NB4 (cell line): ENCODE measurements around the gene NATD1.

Experiments
- POLR2A ChIP-seq: IDR thresholded peaks from 2 replicates; pipeline ENCODE4 v1.6.1; 2011; ENCODE audit warnings: mild to moderate bottlenecking; ENCODE audit not compliant: insufficient read length; ENCODE audit errors: extremely low read depth
- TF ChIP-seq, protein P1 (sequence below): IDR thresholded peaks from one replicate; pipeline ENCODE4 v1.5.1; 2012; ENCODE audit warnings: low read depth, low read length

GRCh38 chr17:21204935-21205334 is 48.3 kb downstream of the NATD1 start:
- TF ChIP-seq, protein P1, sequence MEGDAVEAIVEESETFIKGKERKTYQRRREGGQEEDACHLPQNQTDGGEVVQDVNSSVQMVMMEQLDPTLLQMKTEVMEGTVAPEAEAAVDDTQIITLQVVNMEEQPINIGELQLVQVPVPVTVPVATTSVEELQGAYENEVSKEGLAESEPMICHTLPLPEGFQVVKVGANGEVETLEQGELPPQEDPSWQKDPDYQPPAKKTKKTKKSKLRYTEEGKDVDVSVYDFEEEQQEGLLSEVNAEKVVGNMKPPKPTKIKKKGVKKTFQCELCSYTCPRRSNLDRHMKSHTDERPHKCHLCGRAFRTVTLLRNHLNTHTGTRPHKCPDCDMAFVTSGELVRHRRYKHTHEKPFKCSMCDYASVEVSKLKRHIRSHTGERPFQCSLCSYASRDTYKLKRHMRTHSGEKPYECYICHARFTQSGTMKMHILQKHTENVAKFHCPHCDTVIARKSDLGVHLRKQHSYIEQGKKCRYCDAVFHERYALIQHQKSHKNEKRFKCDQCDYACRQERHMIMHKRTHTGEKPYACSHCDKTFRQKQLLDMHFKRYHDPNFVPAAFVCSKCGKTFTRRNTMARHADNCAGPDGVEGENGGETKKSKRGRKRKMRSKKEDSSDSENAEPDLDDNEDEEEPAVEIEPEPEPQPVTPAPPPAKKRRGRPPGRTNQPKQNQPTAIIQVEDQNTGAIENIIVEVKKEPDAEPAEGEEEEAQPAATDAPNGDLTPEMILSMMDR = no peak
- TF ChIP-seq POLR2A = no peak
